Osteocyte (in vitro differentiated cells): ENCODE results near the gene EPHB6. TPM values are rescaled to one million over a fixed set of nuclear protein-coding genes. Genes with fewer than 3 reads are reported as not detected.

Experiments used
- DNase-seq: peaks from one replicate; pipeline ENCODE4 v3.0.0; 2021; ENCODE audit warnings: mixed read lengths; ENCODE audit not compliant: unreplicated experiment; ENCODE audit errors: extremely low spot score
- H3K27ac Mint-ChIP-seq: one replicate; pipeline ENCODE4 v1.8.0; 2021; ENCODE audit warnings: mild to moderate bottlenecking, mixed read lengths; ENCODE audit not compliant: unreplicated experiment
- H3K27me3 Mint-ChIP-seq: one replicate; pipeline ENCODE4 v1.8.0; 2021; ENCODE audit warnings: mixed read lengths; ENCODE audit not compliant: unreplicated experiment
- H3K36me3 Mint-ChIP-seq: one replicate; pipeline ENCODE4 v1.8.0; 2021; ENCODE audit warnings: mixed read lengths; ENCODE audit not compliant: unreplicated experiment
- H3K4me1 Mint-ChIP-seq: one replicate; pipeline ENCODE4 v1.8.0; 2021; ENCODE audit warnings: mixed read lengths; ENCODE audit not compliant: unreplicated experiment
- H3K4me3 Mint-ChIP-seq: one replicate; pipeline ENCODE4 v1.8.0; 2021; ENCODE audit warnings: mild to moderate bottlenecking, moderate library complexity, mixed read lengths; ENCODE audit not compliant: unreplicated experiment
- H3K9me3 Mint-ChIP-seq: one replicate; pipeline ENCODE4 v1.8.0; 2021; ENCODE audit warnings: mixed read lengths; ENCODE audit not compliant: unreplicated experiment
- CTCF ChIP-seq: fragments of 200-600 bp; sonication (generic); IDR thresholded peaks from 2 replicates; pipeline ENCODE4 v1.5.0; 2021; ENCODE audit warnings: antibody characterized with exemption, mild to moderate bottlenecking, moderate library complexity
- total RNA-seq: library from RNA; stranded (reverse); gene quantifications from 2 replicates; pipeline ENCODE4 v1.2.1, GENCODE V29; 2021

Gene EPHB6
- total RNA-seq, 1 donor from 2014 or later: 13.7 TPM

- Mint-ChIP-seq H3K27me3 (peaks cover 33% of the 10 kb centered on the region), H3K27ac (no peak overlapping the region), H3K9me3 (no peaks in the 10 kb centered on the region), H3K4me1 (peaks cover 11% of the 10 kb centered on the region), H3K36me3 (no peaks in the 10 kb centered on the region), H3K4me3 (no peak overlapping the region)
- DNase-seq: no peak
- no peak for TF ChIP-seq CTCF
These were observed 5.0 kb downstream of the EPHB6 start for GRCh38 chr7:142859829-142860228.

- no peaks in the 10 kb centered on the region for H3K36me3 Mint-ChIP-seq
- TF ChIP-seq CTCF: no peak
- no peak for DNase-seq
These were observed 6.1 kb downstream of the EPHB6 start for GRCh38 chr7:142860968-142861367.

GRCh38 chr7:142862351-142862750 is 7.5 kb downstream of the EPHB6 start:
- no peaks in the 10 kb centered on the region for H3K36me3 Mint-ChIP-seq
- peaks cover 2% of the 10 kb centered on the region for H3K4me1 Mint-ChIP-seq
- H3K4me3 Mint-ChIP-seq: no peak overlapping the region
- no peak overlapping the region for H3K27ac Mint-ChIP-seq
- no peak for DNase-seq
- H3K27me3 Mint-ChIP-seq: peaks cover 19% of the 10 kb centered on the region
- no peaks in the 10 kb centered on the region for H3K9me3 Mint-ChIP-seq
- TF ChIP-seq CTCF: no peak

More at GRCh38 chr7:142860968-142861367, 6.1 kb downstream of the EPHB6 start:
- no peak overlapping the region for H3K4me3 Mint-ChIP-seq
- no peaks in the 10 kb centered on the region for H3K9me3 Mint-ChIP-seq
- peaks cover 28% of the 10 kb centered on the region for H3K27me3 Mint-ChIP-seq
- H3K4me1 Mint-ChIP-seq: peaks cover 8% of the 10 kb centered on the region
- H3K27ac Mint-ChIP-seq: no peak overlapping the region

GRCh38 chr7:142862786-142863400 is 8.0 kb downstream of the EPHB6 start:
- Mint-ChIP-seq H3K4me3 (no peak overlapping the region), H3K9me3 (no peaks in the 10 kb centered on the region), H3K27ac (no peak overlapping the region), H3K27me3 (peaks cover 19% of the 10 kb centered on the region), H3K36me3 (no peaks in the 10 kb centered on the region), H3K4me1 (peaks cover 2% of the 10 kb centered on the region)
- DNase-seq: no peak
- no peak for TF ChIP-seq CTCF

GRCh38 chr7:142863891-142864685 is 9.2 kb downstream of the EPHB6 start:
- peaks cover 2% of the 10 kb centered on the region for H3K4me1 Mint-ChIP-seq
- TF ChIP-seq CTCF: no peak
- peaks cover 16% of the 10 kb centered on the region for H3K27me3 Mint-ChIP-seq
- H3K36me3 Mint-ChIP-seq: no peaks in the 10 kb centered on the region
- H3K9me3 Mint-ChIP-seq: no peaks in the 10 kb centered on the region
- DNase-seq: peak; percentile 84
- H3K4me3 Mint-ChIP-seq: no peak overlapping the region
- H3K27ac Mint-ChIP-seq: no peak overlapping the region
